Stimulated activated CD4-positive, alpha-beta T cell treated with anti-CD3 and anti-CD28 coated beads, Interleukin-4, amount 100 ng/mL, for 1 hour (primary cell): ENCODE results near the gene CELF2.

ENCODE experiments used
- DNase-seq: peaks from one replicate; pipeline ENCODE4 v3.0.0-alpha.2; 2020

The CELF2 gene

GRCh38 chr10:11282661-11283060, 265.0 kb downstream of the CELF2 start:
- no peak for DNase-seq

GRCh38 chr10:11284291-11285085, 266.8 kb downstream of the CELF2 start:
- no peak for DNase-seq

- no peak for DNase-seq
Measured at GRCh38 chr10:11285171-11285570, 267.5 kb downstream of the CELF2 start.

DNA sequence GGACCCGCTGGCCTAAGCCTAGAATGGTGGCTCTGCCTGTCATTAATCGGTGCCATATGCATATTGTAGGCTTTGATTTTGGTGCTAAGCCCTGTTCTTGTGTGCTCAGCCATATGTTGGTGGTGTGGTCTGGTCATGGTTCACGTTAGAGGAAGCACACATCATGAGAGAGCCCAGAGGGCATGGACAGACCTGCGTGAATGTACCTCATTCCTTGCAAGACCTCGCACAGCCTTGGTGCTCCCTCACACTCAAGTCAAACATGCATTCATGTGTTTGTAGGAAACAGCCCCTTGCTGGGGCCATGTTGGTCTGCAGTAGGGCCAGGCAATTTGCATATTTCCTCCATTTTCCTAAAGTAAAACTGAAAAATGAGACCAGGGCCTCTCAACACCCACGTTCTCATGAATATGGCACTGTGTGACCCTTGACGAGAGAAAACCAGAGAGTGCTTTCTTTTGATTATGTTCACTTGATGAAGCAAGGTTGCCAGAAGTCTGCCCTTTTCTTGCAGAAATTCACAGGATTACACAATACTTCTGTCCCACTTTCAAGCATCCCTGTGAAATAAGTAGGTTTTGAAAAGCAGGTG, 268.7 kb downstream of the CELF2 start:
- DNase-seq: no peak

DNA sequence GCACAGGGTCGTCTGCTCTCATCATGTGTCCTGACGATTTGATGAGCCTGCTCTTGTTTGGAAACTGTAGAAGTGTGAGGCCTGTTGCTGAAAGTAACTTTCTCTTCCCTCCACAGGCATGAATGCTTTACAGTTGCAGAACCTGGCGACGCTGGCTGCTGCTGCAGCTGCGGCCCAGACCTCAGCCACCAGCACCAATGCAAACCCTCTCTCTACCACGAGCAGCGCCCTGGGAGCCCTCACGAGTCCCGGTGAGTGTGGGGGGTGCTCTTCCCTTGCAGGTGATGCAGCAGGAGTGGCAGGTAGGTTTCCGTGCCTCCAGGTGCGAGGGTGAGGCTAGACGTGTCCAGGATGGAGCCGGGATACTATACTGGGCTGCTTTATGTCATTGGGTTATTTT, 270.6 kb downstream of the CELF2 start:
- no peak for DNase-seq

DNA sequence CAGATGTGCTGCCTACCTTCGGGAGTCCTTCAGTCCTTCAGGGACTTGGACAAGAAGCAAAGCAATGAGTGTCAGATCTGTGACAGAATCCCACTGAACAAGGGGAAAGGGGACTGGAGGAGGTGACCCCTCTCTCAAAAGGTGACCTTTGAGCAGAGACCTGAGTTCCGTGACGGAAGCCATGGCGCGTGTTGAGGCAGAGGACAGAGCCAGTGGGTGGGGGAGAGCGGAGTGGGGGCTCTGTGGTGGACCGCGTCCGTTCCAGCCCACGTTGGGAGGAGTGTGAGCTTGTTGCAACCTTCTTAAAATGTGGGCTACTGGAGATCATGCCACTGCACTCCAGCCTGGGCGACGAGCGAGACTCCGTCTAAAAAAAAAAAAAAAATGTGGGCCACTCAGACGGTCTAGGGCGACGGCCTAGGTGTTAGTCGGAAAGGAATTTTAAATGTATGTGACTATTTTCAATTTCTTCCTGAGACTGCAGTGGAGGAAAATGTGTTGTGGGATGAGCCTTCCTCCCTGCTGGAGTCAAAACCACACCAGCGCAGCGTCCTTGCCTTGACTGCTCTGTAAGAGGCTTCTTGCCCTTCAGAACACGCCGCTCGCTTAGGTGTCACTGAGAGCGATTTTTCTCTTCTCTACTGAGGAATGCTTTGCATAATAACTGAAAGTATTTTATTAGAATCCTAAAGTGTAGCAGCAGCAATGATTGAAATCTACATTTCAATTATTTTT, 272.7 kb downstream of the CELF2 start:
- DNase-seq: no peak

- DNase-seq: no peak
Measured at GRCh38 chr10:11292576-11293302, 275.1 kb downstream of the CELF2 start.

- no peak for DNase-seq
Measured at GRCh38 chr10:11293332-11293731, 275.7 kb downstream of the CELF2 start.

GRCh38 chr10:11294831-11295450, 277.3 kb downstream of the CELF2 start:
- no peak for DNase-seq

DNA sequence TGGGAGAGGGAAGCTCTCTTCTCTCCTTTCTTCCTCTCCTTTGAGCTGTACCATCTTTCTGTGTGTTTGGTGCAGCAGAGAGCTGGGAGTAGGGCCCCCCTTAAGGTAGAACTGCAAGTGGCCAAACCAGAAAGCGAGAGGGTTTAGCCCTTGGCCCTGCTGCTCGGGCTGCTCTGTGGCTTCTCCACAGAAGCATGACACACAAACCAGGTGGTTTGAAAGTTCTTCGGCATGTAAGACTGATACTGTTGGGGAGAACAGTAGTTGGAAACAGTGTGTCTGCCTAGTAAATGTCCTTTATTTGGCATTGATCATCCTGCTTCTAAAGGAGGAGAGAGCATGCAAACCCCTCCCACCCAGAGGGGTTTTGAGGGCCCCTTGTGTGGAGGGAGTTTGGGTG, 277.8 kb downstream of the CELF2 start:
- no peak for DNase-seq

GRCh38 chr10:11297136-11297535, 279.5 kb downstream of the CELF2 start:
- no peak for DNase-seq

DNA sequence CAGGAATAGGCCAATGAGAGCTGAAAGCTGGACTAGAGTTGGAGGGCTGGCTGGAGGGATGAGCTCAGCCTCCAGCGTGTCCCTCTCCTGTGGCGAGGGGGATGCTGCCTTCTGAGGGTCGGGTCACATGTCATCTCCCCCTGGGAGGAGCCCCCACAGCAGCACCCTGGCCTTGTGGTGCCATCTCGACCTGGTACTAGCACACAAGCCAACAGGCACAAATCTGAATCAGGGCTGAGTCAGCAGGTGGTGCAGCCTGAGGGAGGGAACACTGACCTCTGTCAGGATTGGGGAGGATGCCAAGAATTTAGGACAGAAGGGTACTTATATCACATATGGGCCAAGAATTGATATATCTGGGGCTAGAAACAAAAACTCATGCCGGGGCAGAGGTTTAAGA, 280.4 kb downstream of the CELF2 start:
- DNase-seq: no peak

- no peak for DNase-seq
Measured at GRCh38 chr10:11299125-11299524, 281.5 kb downstream of the CELF2 start.

GRCh38 chr10:11300026-11300425, 282.4 kb downstream of the CELF2 start:
- DNase-seq: no peak

GRCh38 chr10:11300563-11300962, 282.9 kb downstream of the CELF2 start:
- no peak for DNase-seq

GRCh38 chr10:11301571-11302111, 284.0 kb downstream of the CELF2 start:
- DNase-seq: no peak

GRCh38 chr10:11302181-11302580, 284.5 kb downstream of the CELF2 start:
- DNase-seq: no peak

DNA sequence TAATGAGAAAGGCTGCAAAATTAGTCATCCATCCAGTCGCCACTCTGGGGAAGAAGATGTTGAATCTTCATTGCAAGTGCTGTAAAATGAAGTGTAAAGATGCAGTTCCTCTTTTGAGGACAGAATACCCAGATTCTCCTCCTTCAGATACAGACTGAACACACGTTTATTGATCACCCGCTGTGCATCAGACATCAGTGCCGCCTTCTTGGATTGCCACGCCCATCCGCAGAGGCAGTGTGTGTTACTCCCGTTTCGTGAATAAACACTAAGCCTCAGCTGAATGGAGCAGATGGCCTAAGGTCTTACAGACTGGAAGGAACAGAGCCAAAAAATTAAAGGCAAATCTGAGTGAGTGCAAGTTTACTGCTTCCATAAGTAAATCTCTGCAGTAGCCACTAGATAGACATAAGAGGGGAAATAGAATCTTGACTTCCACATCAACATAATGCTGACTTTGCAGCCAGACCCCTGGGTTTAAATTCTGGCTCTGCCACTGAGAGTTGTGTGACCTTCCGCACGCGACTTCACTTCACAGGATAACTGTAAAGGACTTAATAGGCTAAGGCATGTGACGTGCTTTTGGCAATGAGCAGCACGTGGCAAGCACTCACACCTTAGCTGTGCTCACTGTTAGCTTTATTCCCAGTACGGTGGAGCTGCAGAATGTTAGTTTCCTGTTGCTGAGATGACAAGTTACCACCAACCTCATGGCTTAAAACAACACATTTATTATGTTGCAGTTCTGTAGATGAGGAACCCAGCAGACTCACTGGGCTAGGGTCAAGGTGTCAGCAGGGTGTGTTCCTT, 285.9 kb downstream of the CELF2 start:
- no peak for DNase-seq

DNA sequence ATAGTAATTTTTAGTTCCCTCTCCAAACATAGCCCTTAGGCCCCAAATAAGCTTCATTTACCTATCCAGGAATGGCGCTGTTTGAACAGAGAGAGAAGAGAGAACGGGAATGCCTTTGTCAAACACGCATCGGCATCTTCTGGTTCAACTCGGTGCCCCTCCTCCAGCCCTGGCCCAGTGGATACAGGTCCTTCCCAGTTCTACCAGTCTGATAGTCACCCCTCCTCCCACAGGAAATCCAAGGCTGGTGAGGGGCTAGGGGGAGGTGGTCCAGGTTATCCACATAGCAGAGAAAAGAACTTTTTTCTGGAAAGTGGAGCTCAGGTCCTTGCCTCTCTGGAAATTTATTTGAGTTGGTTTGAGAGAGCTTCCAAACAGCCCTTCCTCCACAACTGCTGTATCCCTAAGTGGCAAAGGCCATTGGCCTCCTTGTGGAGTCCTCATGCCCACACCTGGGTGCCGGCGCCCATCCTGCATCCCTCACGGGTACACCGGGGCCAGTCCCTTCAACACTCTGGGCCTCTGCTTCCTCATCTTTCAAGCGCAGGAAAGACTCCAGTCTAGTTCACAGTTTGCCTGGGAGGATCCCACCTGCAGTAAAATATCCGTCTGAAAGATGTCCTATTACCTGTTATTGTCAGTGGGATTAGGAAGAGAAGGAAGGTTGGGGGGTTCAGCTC, 287.4 kb downstream of the CELF2 start:
- DNase-seq: no peak

GRCh38 chr10:11305825-11306593, 288.3 kb downstream of the CELF2 start:
- no peak for DNase-seq
